GM18858 (cell line): ENCODE data around the gene PRPF19.

ENCODE experiments used
- ATAC-seq: cut with Tn5 transposase; IDR thresholded peaks from one replicate; pipeline ENCODE4 v1.9.1; 2021; ENCODE audit not compliant: unreplicated experiment

Gene PRPF19

DNA sequence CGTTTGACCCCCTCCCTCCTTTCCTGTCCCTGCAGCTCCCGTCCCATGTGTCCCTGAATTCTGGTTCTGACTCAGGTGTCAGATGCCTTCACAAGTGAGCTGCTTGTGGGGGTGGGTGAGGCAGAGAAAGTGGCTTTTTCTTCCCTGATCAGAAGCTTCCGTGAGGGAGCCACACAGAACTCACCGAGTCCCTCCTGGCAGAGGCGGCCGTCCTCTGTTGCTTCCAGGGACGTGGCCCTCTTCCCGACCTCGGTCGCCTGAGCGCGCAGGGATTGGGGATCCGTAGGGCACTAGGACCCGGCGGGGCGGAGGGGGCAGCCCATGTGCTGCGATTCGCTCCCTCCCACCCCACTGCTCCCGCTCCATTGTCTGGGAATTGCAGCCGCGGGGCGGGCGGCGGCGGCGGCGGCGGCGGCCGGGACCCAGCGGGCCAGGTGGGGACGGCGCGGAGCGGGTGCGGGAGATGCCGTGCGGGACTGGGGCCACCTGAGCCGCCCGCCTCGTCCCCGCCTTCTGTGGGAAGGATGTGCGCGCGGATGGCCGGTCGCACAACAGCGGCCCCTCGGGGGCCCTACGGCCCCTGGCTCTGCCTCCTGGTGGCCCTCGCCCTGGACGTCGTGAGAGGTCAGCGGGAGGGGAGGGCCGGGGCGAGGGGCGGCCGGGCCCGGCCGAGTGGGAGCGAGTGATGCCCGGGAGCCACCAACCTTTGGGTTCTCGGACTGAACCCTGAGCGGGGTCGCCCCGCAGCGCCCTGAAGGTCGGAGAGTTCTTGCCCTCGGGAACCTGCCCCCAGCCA, 17.9 kb upstream of the PRPF19 start, which contains the start of gene TMEM132A:
TSS of gene TMEM132A (plus strand) at position 351 of the 796 bp plus-strand sequence. CDS start at position 525, 174 bp downstream.
- no peak for ATAC-seq

- no peak for ATAC-seq
Measured at GRCh38 chr11:60923800-60924109, 17.4 kb upstream of the PRPF19 start.

GRCh38 chr11:60923326-60923725, 16.9 kb upstream of the PRPF19 start:
- ATAC-seq: no peak

DNA sequence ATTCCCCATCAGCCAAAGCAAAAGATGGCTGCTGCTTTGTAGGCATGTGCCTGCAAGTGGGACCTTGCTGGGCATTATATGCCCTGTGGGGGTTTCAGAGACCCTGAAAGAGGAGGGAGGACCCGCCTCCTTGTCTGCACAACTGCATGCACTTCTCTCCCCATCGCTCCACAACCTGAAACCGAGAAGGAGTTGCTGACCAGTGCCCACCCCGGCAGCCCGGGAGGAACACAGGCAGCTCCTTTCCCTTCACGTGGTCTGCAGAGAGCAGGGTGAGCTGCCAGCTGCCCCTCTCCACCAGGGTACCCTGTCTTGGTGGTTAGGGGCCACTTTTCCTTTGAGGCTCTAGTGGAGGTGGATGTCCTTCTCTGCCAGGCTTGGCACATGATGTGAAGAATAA, 16.5 kb upstream of the PRPF19 start:
- ATAC-seq: no peak

DNA sequence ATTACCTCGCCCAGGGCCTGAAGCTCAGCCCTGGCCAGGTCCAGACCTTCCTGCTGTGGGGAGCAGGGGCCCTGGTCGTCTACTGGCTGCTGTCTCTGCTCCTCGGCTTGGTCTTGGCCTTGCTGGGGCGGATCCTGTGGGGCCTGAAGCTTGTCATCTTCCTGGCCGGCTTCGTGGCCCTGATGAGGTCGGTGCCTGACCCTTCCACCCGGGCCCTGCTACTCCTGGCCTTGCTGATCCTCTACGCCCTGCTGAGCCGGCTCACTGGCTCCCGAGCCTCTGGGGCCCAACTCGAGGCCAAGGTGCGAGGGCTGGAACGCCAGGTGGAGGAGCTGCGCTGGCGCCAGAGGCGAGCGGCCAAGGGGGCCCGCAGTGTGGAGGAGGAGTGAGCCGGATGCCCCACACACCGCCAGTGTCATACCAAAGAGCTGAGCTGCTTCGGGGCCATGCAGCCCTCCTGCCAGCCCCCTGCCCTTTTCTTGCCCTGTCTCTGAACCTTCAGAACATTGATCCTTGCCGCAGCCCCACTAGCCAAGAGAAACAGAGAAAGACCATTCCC, 15.5 kb upstream of the PRPF19 start:
- ATAC-seq: no peak

DNA sequence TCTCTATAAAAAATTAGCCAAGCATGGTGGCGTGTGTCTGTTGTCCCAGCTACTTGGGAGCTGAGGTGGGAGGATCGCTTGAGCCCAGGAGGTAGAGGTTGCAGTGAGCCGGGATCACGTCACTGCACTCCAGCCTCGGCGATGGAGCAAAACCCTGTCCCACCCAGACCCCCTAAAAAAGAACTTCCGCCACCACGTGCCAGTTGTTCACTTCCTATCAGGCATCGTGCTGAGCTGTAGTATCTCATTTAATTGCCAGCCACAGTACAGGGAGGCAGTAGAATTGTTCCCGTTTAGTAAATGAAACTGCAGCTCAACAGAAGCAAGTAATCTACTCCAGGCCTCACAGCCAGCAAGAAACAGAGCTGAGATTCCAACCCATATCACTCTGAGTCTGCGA, 14.9 kb upstream of the PRPF19 start:
- no peak for ATAC-seq

DNA sequence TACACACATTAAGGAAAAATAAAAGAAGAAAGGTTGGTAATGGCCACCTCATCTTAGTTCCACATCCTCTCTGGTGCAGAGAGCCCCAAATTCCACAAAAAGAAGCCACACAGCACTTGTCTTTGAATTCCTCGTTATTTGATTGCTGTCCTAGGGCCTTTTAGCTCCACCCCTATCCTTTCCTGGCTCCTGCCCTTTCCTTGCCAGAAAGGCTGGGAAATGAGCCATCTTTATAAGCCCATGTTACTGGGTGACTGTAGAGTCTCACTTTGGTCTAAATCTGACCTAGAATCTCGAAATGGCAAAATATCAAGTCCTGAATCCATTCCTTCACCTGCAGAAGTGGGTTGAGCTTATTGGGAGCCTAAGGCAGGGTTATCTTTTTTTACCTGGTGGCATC, 13.6 kb upstream of the PRPF19 start:
- no peak for ATAC-seq

DNA sequence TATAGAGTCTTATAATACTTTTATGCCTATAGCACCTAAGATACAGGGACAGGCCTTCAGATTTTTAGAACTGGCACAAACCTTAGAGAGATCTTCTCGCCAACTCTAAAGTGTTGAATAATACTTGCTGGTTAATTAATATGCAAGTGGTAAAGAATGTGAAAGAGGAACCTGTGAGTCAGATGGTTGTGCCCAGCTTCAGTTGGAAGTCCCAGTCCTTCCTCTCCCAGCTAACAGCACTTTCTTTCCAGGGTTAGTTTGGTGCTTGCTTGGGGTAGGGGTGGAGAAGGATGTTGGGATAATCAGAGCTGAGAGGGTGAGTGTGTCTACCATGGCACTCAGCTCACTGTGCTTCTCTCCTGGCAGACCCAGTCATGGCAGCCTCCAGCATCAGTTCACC, 12.9 kb upstream of the PRPF19 start:
- ATAC-seq: no peak

- no peak for ATAC-seq
Measured at GRCh38 chr11:60918939-60919265, 12.5 kb upstream of the PRPF19 start.

DNA sequence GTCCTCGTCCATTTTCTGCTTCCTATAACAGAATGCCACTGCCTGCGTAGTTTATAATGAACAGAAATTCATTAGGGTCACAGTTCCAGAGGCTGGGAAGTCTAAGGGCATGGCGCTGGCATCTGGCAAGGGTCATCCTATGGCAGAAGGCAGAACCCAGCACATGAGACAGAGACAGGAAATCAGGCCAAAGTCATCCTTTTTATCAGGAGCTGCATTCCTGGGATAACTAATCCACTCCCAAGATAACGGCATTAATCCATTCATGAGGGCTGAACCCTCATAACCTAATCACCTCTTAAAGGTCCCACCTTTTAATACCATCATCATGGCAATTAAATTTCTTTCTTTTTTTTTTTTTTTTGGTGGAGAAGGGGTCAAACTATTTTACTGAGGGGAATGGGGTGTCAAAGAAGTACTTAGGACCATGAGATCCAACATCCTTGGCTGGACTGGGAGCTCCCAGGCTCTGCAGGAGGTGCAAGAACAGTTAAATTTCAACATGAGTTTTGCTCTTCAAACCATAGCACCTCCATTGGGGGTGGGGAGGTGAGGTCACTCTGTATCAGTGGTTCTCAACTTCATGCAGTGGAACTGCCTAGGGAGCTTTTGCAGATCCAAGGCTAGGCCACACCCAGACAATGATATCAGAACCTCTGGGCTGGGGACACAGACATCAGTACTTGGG, 12.0 kb upstream of the PRPF19 start:
- ATAC-seq: no peak

DNA sequence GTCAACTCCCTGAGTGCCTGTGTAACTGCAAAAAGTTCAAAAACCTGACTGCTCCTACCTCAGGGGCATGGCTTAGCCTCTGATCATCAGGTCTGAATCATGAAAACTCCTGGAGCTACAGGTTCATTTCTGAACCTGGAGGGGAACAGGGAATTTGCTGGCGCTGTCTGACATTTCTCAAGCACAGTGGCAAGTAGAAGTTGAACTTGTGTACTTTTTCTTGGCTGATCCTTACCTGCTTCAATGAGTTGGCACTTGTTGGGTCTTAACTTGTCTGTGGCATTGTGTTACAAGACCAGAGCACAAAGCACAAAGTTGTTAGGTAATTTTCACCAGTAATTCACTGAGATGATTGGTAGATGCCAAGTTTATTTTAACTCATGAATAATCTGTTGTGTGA, 10.9 kb upstream of the PRPF19 start:
- ATAC-seq: no peak

GRCh38 chr11:60916669-60917206, 10.4 kb upstream of the PRPF19 start:
- ATAC-seq: no peak

GRCh38 chr11:60915248-60915914, 9.0 kb upstream of the PRPF19 start:
- peak; percentile 43 for ATAC-seq

DNA sequence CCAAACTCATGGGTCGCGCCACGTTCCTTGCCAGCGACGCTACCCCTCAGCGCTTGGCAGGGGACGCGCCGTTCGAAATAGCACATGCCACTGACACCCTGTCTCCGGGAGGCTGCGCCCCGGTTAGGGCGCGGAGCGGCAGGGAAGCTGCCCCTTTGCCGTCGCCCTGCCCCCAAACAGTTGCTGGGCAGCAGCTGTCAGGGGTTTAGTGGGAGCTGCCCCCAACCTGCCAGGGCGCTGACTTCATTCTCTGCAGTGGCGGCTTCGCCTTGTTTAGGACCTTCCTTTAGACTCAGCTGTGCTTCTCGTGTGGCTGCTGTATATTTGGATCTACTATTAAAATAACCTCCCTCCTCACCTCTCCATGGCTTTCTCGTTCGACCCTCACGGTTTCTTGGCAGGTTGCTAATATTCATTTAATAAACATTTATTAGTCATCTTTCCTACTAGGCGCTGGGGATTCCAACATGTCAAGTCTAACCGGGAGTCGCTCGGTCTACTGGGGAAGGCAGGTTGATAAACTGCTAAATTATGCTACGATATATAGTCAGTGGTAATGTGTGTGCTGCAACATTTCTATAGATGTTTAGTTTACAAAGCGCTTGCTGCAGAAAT, 8.4 kb upstream of the PRPF19 start:
- no peak for ATAC-seq

- ATAC-seq: peak; percentile 28
Measured at GRCh38 chr11:60913793-60914632, 7.6 kb upstream of the PRPF19 start, which contains the start of gene TMEM109. Gene TMEM109 (plus strand): TSS chr11:60914158. CDS start chr11:60919694, 5,536 bp downstream.

DNA sequence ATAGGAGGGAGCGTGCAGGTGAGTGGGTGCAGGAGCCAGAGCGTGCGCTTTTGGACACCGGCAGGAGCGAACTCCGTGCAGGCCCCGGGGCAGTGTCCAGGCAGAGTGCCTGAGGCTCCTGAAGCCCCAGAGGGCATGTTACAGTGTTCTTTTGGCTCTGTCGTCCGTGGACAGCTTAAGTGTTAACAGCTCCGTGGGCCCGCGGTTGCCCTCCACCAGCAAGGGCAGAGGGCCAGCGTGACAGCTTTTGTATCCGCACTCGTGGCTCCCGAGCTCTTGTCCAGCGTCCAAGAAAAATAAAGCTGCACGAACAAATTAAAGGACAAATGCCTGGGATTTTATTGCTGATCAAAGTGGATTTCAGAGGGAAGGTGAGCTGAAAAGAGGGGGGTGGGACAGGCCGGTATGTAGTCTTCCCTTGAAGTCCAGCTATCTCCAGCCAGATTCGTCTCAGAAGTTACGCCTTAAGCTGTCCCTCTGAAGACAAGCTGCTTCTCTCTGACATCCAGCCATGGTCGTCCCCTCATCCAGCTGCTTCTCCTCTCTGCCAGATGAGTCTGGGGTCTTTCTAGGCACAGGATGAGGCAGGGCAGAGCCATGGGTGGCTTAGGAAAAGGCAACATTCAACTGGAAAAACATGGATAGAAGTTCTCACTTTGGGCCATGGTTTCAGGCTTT, 6.6 kb upstream of the PRPF19 start:
- ATAC-seq: no peak

- ATAC-seq: no peak
Measured at GRCh38 chr11:60912223-60912850, 6.0 kb upstream of the PRPF19 start.

DNA sequence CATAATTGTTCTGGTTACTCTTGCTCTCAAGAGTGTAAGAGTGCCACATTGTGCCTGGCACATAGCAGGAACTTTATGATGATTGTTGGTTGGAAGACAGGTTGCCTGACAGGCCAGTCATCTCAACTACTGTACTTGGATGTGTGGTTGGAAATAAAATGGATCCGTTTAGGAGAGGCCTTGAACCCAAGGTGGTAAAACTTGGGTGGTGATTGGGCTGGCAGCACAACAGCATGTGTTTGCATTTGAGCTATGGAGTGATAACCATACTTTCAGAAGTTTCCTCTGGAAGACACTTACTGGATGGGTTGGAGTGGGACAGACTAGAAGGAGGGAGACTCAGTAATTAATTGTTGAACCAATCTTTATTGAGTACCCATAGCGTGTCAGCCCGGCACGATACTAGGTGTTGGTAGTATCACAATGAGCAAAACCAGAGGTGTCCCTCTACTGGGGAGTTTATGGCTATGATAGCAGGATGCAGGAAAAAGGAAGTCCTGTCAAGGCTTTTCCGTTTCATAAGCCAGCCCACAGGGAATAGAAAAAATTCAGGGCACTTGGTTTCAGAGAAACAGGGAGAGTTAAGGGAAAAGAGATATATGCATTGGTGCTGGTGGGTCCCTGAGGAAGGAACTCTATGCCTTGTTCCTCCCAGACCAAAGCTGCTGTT, 4.5 kb upstream of the PRPF19 start:
- no peak for ATAC-seq

DNA sequence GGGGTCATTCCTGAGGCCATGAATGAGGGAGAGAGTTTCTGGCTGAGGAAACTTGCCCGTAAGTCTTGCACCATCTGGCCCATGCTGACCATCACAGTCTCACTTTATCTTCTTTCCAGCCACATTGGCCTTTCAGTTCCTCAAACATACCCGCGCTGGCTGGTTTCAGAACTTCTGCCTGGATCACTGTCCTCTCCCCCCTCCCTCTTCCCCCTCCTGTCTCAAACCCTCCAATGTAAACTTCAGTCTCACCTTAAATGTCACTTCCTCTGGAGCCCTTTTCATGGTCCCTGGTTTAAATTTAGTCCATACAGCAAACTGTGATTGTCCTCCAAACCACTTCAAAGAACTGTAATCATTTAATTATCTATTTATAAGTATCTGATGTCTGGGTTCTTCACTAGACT, 3.9 kb upstream of the PRPF19 start:
- ATAC-seq: no peak
